Panc1 (cell line): ENCODE measurements around the gene MRPL54. TPM values are rescaled to one million over a fixed set of nuclear protein-coding genes. Genes with fewer than 3 reads are reported as not detected.

Experiments
- ATAC-seq: fragments of 200-7000 bp; cut with Tn5 transposase; 2 replicates; pipeline ENCODE4 v1.9.1; 2020; ENCODE audit warnings: mild to moderate bottlenecking, moderate library complexity
- BruUV-seq: library from RNA; stranded (reverse); fragments of 400-500 nt; replicated peaks from 2 replicates; lab custom pipeline; 2021; lab: Mats Ljungman, UMichigan
- CTCF ChIA-PET: fragments of 300-600 bp; sonication (Branson Sonifier 250); formaldehyde crosslinking; loops from one replicate; lab custom pipeline; 2022; ENCODE audit warnings: antibody characterized with exemption; lab: Charles Lee
- POLR2A ChIA-PET: fragments of 300-600 bp; sonication (Branson Sonifier 250); formaldehyde crosslinking; loops from one replicate; lab custom pipeline; 2022; ENCODE audit warnings: antibody characterized with exemption; lab: Charles Lee
- DNase-seq: peaks from one replicate; pipeline ENCODE4 v3.0.0-alpha.2; 2010; ENCODE audit warnings: low read depth, low spot score
- H3K27ac ChIP-seq: 2 replicates; pipeline ENCODE4 v1.5.1; 2011; ENCODE audit warnings: mild to moderate bottlenecking, low read length, inconsistent platforms
- H3K27me3 ChIP-seq: fragments of 200-500 bp; sonication (Bioruptor generic); 2 replicates; pipeline ENCODE4 v1.6.0; 2014; ENCODE audit warnings: low read length, inconsistent platforms; ENCODE audit not compliant: control insufficient read depth, insufficient read depth
- H3K36me3 ChIP-seq: fragments of 200-500 bp; sonication (Bioruptor generic); 2 replicates; pipeline ENCODE4 v1.5.1; 2014; ENCODE audit warnings: inconsistent platforms, mild to moderate bottlenecking, low read length, moderate library complexity; ENCODE audit not compliant: control insufficient read depth, insufficient read depth
- H3K4me1 ChIP-seq: 2 replicates; pipeline ENCODE4 v1.5.1; 2011; ENCODE audit warnings: inconsistent platforms, mild to moderate bottlenecking, low read length, moderate library complexity; ENCODE audit not compliant: control insufficient read depth, insufficient read depth
- H3K4me3 ChIP-seq, 2 experiments: 2 replicates each; pipeline ENCODE4 v1.5.1; 2011 to 2012; ENCODE audit warnings: low read depth in 2 of 2, low read length in 2 of 2, mild to moderate bottlenecking in 2 of 2, inconsistent platforms in 1 of 2, moderate library complexity in 1 of 2
- H3K9me3 ChIP-seq: fragments of 200-500 bp; sonication (Bioruptor generic); 2 replicates; pipeline ENCODE4 v1.5.1; 2014; ENCODE audit warnings: low read depth, mild to moderate bottlenecking, inconsistent platforms, low read length, moderate library complexity; ENCODE audit not compliant: control insufficient read depth, insufficient read depth
- CTCF ChIP-seq: fragments of 450-650 bp; IDR thresholded peaks from 2 replicates; pipeline ENCODE4 v1.5.1; 2017; ENCODE audit warnings: mild to moderate bottlenecking
- POLR2AphosphoS5 ChIP-seq: IDR thresholded peaks from 2 replicates; pipeline ENCODE4 v1.6.1; 2012; ENCODE audit warnings: mild to moderate bottlenecking, low read depth, low read length, moderate library complexity
- SIN3A ChIP-seq: IDR thresholded peaks from 2 replicates; pipeline ENCODE4 v1.6.1; 2012; ENCODE audit warnings: low read depth, mild to moderate bottlenecking, low read length, moderate library complexity, borderline replicate concordance; ENCODE audit not compliant: insufficient read depth
- TCF7L2 ChIP-seq: IDR thresholded peaks from 2 replicates; pipeline ENCODE4 v1.6.1; 2011; ENCODE audit warnings: mild to moderate bottlenecking, low read depth, low read length, inconsistent platforms
- in situ Hi-C: cut with HindIII; loops from 2 replicates; pipeline ENCODE4 v1.10.0; 2016; ENCODE audit warnings: low sequenced_read_pairs, low pct_unique_long_range_greater_than_20kb
- intact Hi-C: fragments of 100-400 bp; cut with micrococcal nuclease; formaldehyde crosslinking; loops from one replicate; pipeline ENCODE4 v1.10.0; 2022; ENCODE audit not compliant: unreplicated experiment
- total RNA-seq: library from RNA; stranded (reverse); gene quantifications from one replicate; pipeline ENCODE4 v1.2.1, GENCODE V29; 2021; ENCODE audit not compliant: unreplicated experiment
- TF ChIP-seq, protein P1 (sequence below), 2 experiments: IDR thresholded peaks; 2 replicates each; pipeline ENCODE4 v1.6.1; 2011 to 2012; ENCODE audit warnings: low read depth in 2 of 2, control low read depth in 1 of 2, low read length in 1 of 2, mild to moderate bottlenecking in 1 of 2, moderate library complexity in 1 of 2; ENCODE audit not compliant: insufficient read depth in 1 of 2

Gene MRPL54
- total RNA-seq, 1 experiment from 2014 or later = 42.8 TPM

DNA sequence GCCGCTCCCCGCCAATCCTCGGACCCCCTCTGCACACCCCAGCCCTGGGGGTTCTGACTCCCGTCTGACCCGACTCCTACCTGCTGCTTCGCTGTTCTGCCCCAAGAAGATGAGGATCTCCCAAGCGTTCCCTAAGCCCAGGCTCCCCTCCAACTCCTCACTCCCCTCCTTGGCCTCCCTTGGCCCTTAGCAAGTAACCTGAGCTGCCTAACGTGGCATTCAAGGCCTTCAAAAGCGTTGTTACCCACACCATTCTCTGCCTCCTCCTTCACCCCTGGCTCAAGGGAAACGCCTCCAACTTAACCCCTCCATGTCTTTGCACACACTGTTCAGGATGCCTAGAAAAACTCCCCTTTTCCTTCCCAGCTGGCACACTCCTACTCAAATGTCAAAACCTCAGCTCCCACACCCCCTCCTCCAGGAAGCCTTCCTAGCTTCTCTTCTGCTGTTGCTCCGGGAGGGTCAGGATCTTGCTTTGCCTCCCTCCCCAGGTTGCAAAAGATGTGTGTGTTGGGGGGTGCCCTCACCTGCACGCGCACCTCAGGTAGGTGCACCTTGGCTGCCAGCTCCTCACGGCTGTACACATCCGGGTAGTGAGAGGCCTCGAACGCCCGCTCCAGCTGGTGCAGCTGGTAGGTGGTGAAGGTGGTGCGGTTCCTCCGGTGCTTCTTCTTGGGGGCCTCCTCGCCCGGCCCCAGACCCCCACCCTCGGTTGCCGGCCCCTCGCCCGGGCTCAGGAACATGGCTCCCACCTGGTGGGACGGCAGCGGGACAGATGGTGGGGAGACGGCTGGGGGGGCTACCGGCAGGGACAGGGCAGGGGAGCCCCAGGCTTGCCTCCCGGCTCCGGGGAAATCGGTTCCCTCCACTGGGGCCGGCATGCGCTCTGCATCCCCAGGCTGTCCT, 8.8 kb downstream of the MRPL54 start:
- Histone ChIP-seq H3K4me1 (no peaks in the 10 kb centered on the region), H3K27me3 (no peaks in the 10 kb centered on the region), H3K4me3 (no peak overlapping the region), H3K9me3 (no peaks in the 10 kb centered on the region), H3K36me3 (no peaks in the 10 kb centered on the region), H3K27ac (no peak overlapping the region)
- in situ Hi-C loops (no loop called here), intact Hi-C loops (no loop called here)
- ATAC-seq (peak; percentile 19; the same call in 1 of the 2 replicates), DNase-seq (no peak)
- POLR2A ChIA-PET = no interaction called here
- no peak for TF ChIP-seq SIN3A
- no peak for TF ChIP-seq CTCF
- no peak for TF ChIP-seq TCF7L2
- CTCF ChIA-PET = no interaction called here
- BruUV-seq = no TSS peak

DNA sequence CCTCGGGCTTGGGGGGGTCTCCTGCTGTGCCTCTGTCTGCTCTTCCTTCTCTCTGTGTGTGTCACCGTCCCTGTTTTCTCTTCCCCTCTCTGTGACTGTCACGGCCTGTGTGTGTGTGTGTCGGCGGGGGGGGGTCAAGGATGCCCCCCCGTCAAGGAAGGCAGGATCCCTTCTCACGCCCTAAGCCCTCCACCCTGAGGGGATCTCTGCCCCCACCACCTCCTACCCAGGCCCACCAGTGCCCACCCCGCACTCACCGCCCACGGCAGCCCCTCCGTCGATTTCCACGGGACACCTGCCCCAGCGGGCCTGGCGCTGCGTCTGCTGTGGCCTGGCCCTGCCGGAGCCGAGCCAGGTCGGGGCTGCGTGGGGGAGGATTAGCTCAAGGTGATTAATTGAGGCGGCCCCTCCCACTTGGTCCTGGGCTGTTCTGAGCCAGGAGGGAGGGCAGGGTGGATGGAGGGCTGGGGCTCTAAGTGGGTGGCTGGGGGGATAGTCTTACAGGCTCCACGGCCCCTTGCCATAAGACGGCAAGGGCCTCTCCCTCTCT, 9.5 kb downstream of the MRPL54 start, which contains the start of gene RAX2:
TSS of gene RAX2 (minus strand) at position 323 of the 550 bp plus-strand sequence. CDS start 486 bp downstream, outside the sequence.
- Histone ChIP-seq H3K9me3 (no peaks in the 10 kb centered on the region), H3K4me3 (no peak within 1 kb of the TSS), H3K27me3 (no peaks in the 10 kb centered on the region), H3K27ac (no peak within 1 kb of the TSS), H3K4me1 (no peaks in the 10 kb centered on the region), H3K36me3 (no peaks in the 10 kb centered on the region)
- in situ Hi-C loops (no loop called here), intact Hi-C loops (no loop called here)
- TF ChIP-seq, protein P1, sequence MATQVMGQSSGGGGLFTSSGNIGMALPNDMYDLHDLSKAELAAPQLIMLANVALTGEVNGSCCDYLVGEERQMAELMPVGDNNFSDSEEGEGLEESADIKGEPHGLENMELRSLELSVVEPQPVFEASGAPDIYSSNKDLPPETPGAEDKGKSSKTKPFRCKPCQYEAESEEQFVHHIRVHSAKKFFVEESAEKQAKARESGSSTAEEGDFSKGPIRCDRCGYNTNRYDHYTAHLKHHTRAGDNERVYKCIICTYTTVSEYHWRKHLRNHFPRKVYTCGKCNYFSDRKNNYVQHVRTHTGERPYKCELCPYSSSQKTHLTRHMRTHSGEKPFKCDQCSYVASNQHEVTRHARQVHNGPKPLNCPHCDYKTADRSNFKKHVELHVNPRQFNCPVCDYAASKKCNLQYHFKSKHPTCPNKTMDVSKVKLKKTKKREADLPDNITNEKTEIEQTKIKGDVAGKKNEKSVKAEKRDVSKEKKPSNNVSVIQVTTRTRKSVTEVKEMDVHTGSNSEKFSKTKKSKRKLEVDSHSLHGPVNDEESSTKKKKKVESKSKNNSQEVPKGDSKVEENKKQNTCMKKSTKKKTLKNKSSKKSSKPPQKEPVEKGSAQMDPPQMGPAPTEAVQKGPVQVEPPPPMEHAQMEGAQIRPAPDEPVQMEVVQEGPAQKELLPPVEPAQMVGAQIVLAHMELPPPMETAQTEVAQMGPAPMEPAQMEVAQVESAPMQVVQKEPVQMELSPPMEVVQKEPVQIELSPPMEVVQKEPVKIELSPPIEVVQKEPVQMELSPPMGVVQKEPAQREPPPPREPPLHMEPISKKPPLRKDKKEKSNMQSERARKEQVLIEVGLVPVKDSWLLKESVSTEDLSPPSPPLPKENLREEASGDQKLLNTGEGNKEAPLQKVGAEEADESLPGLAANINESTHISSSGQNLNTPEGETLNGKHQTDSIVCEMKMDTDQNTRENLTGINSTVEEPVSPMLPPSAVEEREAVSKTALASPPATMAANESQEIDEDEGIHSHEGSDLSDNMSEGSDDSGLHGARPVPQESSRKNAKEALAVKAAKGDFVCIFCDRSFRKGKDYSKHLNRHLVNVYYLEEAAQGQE (IDR thresholded peaks at IDR 0.05; ENCODE audit: insufficient read depth in 1 of 2, low read depth in 2 of 2, low read length in 1 of 2) = no peak
- no peak for TF ChIP-seq TCF7L2
- no peak for TF ChIP-seq SIN3A
- no peak for TF ChIP-seq CTCF
- no peak for TF ChIP-seq POLR2AphosphoS5
- BruUV-seq = no TSS peak
- CTCF ChIA-PET = no interaction called here
- DNase-seq = no peak
- ATAC-seq = no peak
- POLR2A ChIA-PET = no interaction called here
